Measurements from ENCODE around the gene CEACAM16.

Gene CEACAM16

GRCh38 chr19:44757057-44757734 is 58.2 kb downstream of the CEACAM16 start:
- DNase-seq (ENCODE audit: insufficient read length, low spot score) (no peak), FAIRE-seq (no peak)

GRCh38 chr19:44757735-44758505 is 59.0 kb downstream of the CEACAM16 start:
- FAIRE-seq (no peak), DNase-seq (ENCODE audit: insufficient read length, low spot score) (no peak)

- FAIRE-seq (no peak), DNase-seq (ENCODE audit: insufficient read length, low spot score) (no peak)
Observed at GRCh38 chr19:44758596-44758995, 59.6 kb downstream of the CEACAM16 start.

- FAIRE-seq: no peak
- no peak for DNase-seq (ENCODE audit: insufficient read length, low spot score)
Observed at GRCh38 chr19:44759083-44759804, 60.3 kb downstream of the CEACAM16 start.
